HCT116 (cell line): Measurements from ENCODE around the gene RHOB. TPM values are rescaled to one million over a fixed set of nuclear protein-coding genes. Genes with fewer than 3 reads are reported as not detected.

Source experiments
- ATAC-seq: fragments of 200-7000 bp; cut with Tn5 transposase; 2 replicates; pipeline ENCODE4 v1.9.1; 2020; ENCODE audit warnings: mild to moderate bottlenecking, moderate library complexity
- BruUV-seq: library from RNA; stranded (reverse); fragments of 400-500 nt; replicated peaks from 2 replicates; lab custom pipeline; 2021; lab: Mats Ljungman, UMichigan
- CTCF ChIA-PET: fragments of 300-600 bp; sonication (Branson Sonifier 250); formaldehyde crosslinking; loops from one replicate; lab custom pipeline; 2021; ENCODE audit warnings: antibody characterized with exemption; lab: Charles Lee
- POLR2A ChIA-PET: fragments of 300-600, 350-600 bp; sonication (Branson Sonifier 250); formaldehyde crosslinking; loops from one replicate; lab custom pipeline; 2021; ENCODE audit warnings: antibody characterized with exemption; lab: Charles Lee
- RAD21 ChIA-PET, 2 experiments: fragments of 300-600 bp; sonication (Branson Sonifier 250); formaldehyde crosslinking; loops; one replicate each; lab custom pipeline; 2023; ENCODE audit warnings: low total read pairs in 2 of 2; ENCODE audit not compliant: uncharacterized antibody in 2 of 2, unreplicated experiment in 2 of 2, low non-redundant PET in 1 of 2; lab: Charles Lee
- DNase-seq: peaks from one replicate; pipeline ENCODE4 v3.0.0-alpha.2; 2010; ENCODE audit warnings: low read depth, low spot score
- H2AFZ ChIP-seq: fragments of 200-600 bp; shearing (Covaris generic), sonication (generic); 2 replicates; pipeline ENCODE4 v1.6.1; 2017; ENCODE audit warnings: low read depth, mixed run types, mixed read lengths, antibody characterized with exemption, low read length; ENCODE audit not compliant: poor library complexity, severe bottlenecking
- H3K27ac ChIP-seq: 2 replicates; pipeline ENCODE4 v1.5.1; 2012; ENCODE audit warnings: low read depth, low read length
- H3K27me3 ChIP-seq: fragments of 200-600 bp; sonication (generic); 2 replicates; pipeline ENCODE4 v1.6.1; 2016; ENCODE audit warnings: mixed run types, low read length, mixed read lengths; ENCODE audit not compliant: insufficient read depth
- H3K36me3 ChIP-seq, 2 experiments: fragments of 200-500 bp in 1 of 2; fragments of 200-600 bp in 1 of 2; sonication (Bioruptor generic) in 1 of 2; sonication (generic) in 1 of 2; 2 replicates each; pipeline versions ENCODE4 v1.5.1 to v1.6.1; 2014 to 2016; ENCODE audit warnings: low read length in 2 of 2, inconsistent platforms in 1 of 2, mixed read lengths in 1 of 2, mixed run types in 1 of 2; ENCODE audit not compliant: insufficient read depth in 2 of 2, control insufficient read depth in 1 of 2
- H3K4me1 ChIP-seq, 2 experiments: fragments of 200-600 bp in 1 of 2; sonication (generic) in 1 of 2; 2 replicates each; pipeline versions ENCODE4 v1.5.1 to v1.6.1; 2012 to 2017; ENCODE audit warnings: low read length in 2 of 2, inconsistent platforms in 1 of 2, mild to moderate bottlenecking in 1 of 2, mixed read lengths in 1 of 2, mixed run types in 1 of 2, moderate library complexity in 1 of 2; ENCODE audit not compliant: insufficient read depth in 2 of 2, control insufficient read depth in 1 of 2
- H3K4me2 ChIP-seq: fragments of 200-600 bp; sonication (generic); 2 replicates; pipeline ENCODE4 v1.6.1; 2017; ENCODE audit warnings: mixed run types, low read length, mixed read lengths
- H3K4me3 ChIP-seq, 2 experiments: fragments of 200-600 bp in 1 of 2; sonication (generic) in 1 of 2; replicated peaks in 1 of 2; 2 replicates each; pipeline ENCODE4 v1.5.1; 2011 to 2016; ENCODE audit warnings: low read length in 2 of 2, control low read depth in 1 of 2, low read depth in 1 of 2, mild to moderate bottlenecking in 1 of 2, mixed read lengths in 1 of 2, mixed run types in 1 of 2
- H3K79me2 ChIP-seq: fragments of 200-600 bp; sonication (generic); 2 replicates; pipeline ENCODE4 v1.6.1; 2017; ENCODE audit warnings: mild to moderate bottlenecking, mixed run types, low read length, moderate library complexity, mixed read lengths; ENCODE audit not compliant: insufficient read depth
- H3K9ac ChIP-seq: fragments of 200-600 bp; sonication (generic); 2 replicates; pipeline ENCODE4 v1.6.1; 2016; ENCODE audit warnings: low read length, mixed read lengths
- H3K9me2 ChIP-seq: fragments of 200-600 bp; sonication (generic), shearing (Covaris generic); 2 replicates; pipeline ENCODE4 v1.6.1; 2017; ENCODE audit warnings: mixed run types, mild to moderate bottlenecking, moderate library complexity; ENCODE audit not compliant: insufficient read depth
- H3K9me3 ChIP-seq, 2 experiments: fragments of 200-500 bp in 1 of 2; fragments of 200-600 bp in 1 of 2; sonication (Bioruptor generic) in 1 of 2; sonication (generic) in 1 of 2; 2 replicates each; pipeline ENCODE4 v1.6.1; 2014 to 2017; ENCODE audit warnings: low read length in 2 of 2, mixed read lengths in 2 of 2, inconsistent platforms in 1 of 2, low read depth in 1 of 2, mild to moderate bottlenecking in 1 of 2, mixed run types in 1 of 2, moderate library complexity in 1 of 2; ENCODE audit not compliant: control insufficient read depth in 1 of 2, insufficient read depth in 1 of 2
- H4K20me1 ChIP-seq: fragments of 200-600 bp; sonication (generic), shearing (Covaris generic); 2 replicates; pipeline ENCODE4 v1.6.1; 2017; ENCODE audit warnings: mixed run types, mild to moderate bottlenecking, moderate library complexity; ENCODE audit not compliant: insufficient read depth
- CEBPB ChIP-seq: IDR thresholded peaks from 2 replicates; pipeline ENCODE4 v1.6.1; 2012; ENCODE audit warnings: low read depth
- CTCF ChIP-seq, 3 experiments: fragments of 200-600 bp in 1 of 3; sonication (generic) in 1 of 3; IDR thresholded peaks in 2 of 3; conservative IDR thresholded peaks in 1 of 3; 2 replicates each; pipeline ENCODE4 v1.5.1; 2012 to 2017; ENCODE audit warnings: low read depth in 2 of 3, low read length in 2 of 3, antibody characterized with exemption in 1 of 3, borderline replicate concordance in 1 of 3, control low read depth in 1 of 3, mild to moderate bottlenecking in 1 of 3, mixed read lengths in 1 of 3, mixed run types in 1 of 3, moderate library complexity in 1 of 3; ENCODE audit not compliant: insufficient read depth in 1 of 3
- EGR1 ChIP-seq: IDR thresholded peaks from 2 replicates; pipeline ENCODE4 v1.6.1; 2012; ENCODE audit warnings: low read depth
- ELF1 ChIP-seq: IDR thresholded peaks from 2 replicates; pipeline ENCODE4 v1.6.1; 2012; ENCODE audit warnings: low read depth, borderline replicate concordance
- EZH2 ChIP-seq: fragments of 200-600 bp; sonication (generic); IDR thresholded peaks from 2 replicates; pipeline ENCODE4 v1.6.1; 2017; ENCODE audit warnings: antibody characterized with exemption, mixed run types
- EZH2phosphoT487 ChIP-seq: fragments of 200-600 bp; IDR thresholded peaks from 2 replicates; pipeline ENCODE4 v1.6.1; 2018; ENCODE audit warnings: antibody characterized with exemption, borderline replicate concordance
- FOSL1 ChIP-seq: IDR thresholded peaks from 2 replicates; pipeline ENCODE4 v1.6.1; 2012; ENCODE audit warnings: low read depth
- RAD21 ChIP-seq: IDR thresholded peaks from 2 replicates; pipeline ENCODE4 v1.6.1; 2012; ENCODE audit warnings: low read depth, mild to moderate bottlenecking
- SP1 ChIP-seq: IDR thresholded peaks from 2 replicates; pipeline ENCODE4 v1.6.1; 2012; ENCODE audit warnings: low read depth
- intact Hi-C: fragments of 100-400 bp; cut with micrococcal nuclease; formaldehyde crosslinking; loops from 2 replicates; pipeline ENCODE4 v1.10.0; 2022
- total RNA-seq: library from RNA; stranded (reverse); gene quantifications from one replicate; pipeline ENCODE4 v1.2.1, GENCODE V29; 2021; ENCODE audit not compliant: unreplicated experiment

RHOB gene
- total RNA-seq, 1 experiment from 2014 or later, result 72.9 TPM

DNA sequence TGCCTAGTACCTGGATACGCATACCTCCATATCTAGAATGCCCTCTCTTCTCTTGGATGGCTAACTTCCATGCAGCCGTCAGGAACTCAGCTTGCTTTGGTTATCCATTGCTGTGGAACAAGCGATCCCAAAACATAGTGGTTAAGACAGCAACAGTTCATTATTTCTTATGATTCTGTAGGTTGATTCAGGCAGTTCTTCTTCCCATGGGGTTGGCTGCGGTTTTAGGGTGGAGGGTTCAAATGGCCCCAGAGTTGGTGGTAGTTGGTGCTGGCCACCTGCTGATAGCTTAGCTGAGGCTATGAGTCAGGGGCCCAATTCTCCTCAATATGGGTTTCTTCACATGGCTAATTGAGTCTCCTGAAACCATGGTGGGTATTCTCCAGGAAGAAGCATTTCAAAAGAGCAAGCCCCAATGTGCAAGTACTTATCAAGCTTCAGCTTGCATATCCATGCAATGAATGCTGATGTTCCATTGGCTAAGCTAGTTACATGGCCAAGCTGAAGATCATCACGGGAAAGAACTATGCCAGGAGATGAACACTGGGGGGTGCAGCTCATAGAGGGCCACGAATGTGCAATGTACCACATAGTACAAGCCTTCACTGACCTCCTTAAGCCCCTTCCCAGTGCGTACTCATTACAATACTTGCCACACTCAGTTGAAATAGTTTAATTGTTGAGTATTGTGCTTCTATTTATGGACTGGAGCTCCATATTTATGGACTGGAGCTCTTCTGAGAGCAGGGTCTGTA lies 10.0 kb upstream of the RHOB start:
- Histone ChIP-seq H3K4me1 (peaks cover 20 to 33% of the 10 kb centered on the region in 2 experiments), H3K9me3 (no peaks in the 10 kb centered on the region), H3K79me2 (no peaks in the 10 kb centered on the region), H2AFZ (no peak overlapping the region), H4K20me1 (no peaks in the 10 kb centered on the region), H3K4me3 (no peak overlapping the region), H3K27me3 (no peaks in the 10 kb centered on the region), H3K4me2 (no peak overlapping the region), H3K9ac (no peak overlapping the region), H3K9me2 (no peaks in the 10 kb centered on the region), H3K36me3 (no peaks in the 10 kb centered on the region), H3K27ac (no peak overlapping the region)
- DNase-seq (no peak), ATAC-seq (peak; percentile 63)
- ChIA-PET RAD21 (no interaction called here), POLR2A (interaction anchor here (5.5 kb wide), 1 partner anchor 11 kb away, joined by 76 read pairs; the partner anchor contains the start of gene RHOB), CTCF (interaction anchor here (0.9 to 7.0 kb wide), 5 partner anchors 13 to 206 kb away, joined by 3 to 53 read pairs (median 6); no protein-coding TSS in a partner anchor)
- no TSS peak for BruUV-seq
- intact Hi-C loops, result no loop called here
- TF ChIP-seq CTCF (IDR thresholded peaks at IDR 0.05 in 2 of 3, conservative IDR thresholded peaks at IDR 0.05 in 1 of 3; ENCODE audit: borderline replicate concordance in 1 of 3, insufficient read depth in 1 of 3, low read depth in 2 of 3, low read length in 2 of 3), result no peak
- no peak for TF ChIP-seq ELF1
- TF ChIP-seq EZH2, result no peak
- TF ChIP-seq SP1, result no peak
- TF ChIP-seq EZH2phosphoT487, result no peak
- TF ChIP-seq FOSL1, result no peak
- no peak for TF ChIP-seq CEBPB
- no peak for TF ChIP-seq EGR1
- no peak for TF ChIP-seq RAD21
